Panc1 (cell line): Measurements from ENCODE around the gene PKMYT1.

Source experiments
- CTCF ChIP-seq: fragments of 450-650 bp; IDR thresholded peaks from 2 replicates; pipeline ENCODE4 v1.5.1; 2017; ENCODE audit warnings: mild to moderate bottlenecking
- REST ChIP-seq, 2 experiments: IDR thresholded peaks; 2 replicates each; pipeline ENCODE4 v1.6.1; 2011 to 2012; ENCODE audit warnings: low read depth in 2 of 2, control low read depth in 1 of 2, low read length in 1 of 2, mild to moderate bottlenecking in 1 of 2, moderate library complexity in 1 of 2; ENCODE audit not compliant: insufficient read depth in 1 of 2
- SIN3A ChIP-seq: IDR thresholded peaks from 2 replicates; pipeline ENCODE4 v1.6.1; 2012; ENCODE audit warnings: low read depth, mild to moderate bottlenecking, low read length, moderate library complexity, borderline replicate concordance; ENCODE audit not compliant: insufficient read depth

DNA sequence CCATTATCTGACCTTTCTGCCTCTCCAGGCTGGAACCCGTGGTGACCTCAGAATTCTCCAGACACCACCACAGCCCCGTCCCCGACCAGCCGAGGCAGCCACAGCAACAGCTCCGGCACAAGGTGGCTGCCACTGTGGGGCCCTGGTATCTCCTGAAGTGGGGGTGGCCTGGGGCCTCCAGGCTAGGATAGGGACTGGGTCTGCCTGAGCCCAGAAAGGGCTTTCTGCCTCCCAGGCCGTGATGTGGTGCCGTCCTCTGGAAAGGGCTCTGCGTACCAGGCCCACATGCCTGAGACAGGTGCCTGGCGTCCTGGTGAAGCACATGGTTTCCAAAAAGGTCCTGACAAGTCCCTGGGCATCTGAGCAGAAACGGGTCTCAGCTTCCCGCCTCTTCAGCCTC, 51.5 kb downstream of the PKMYT1 start:
- TF ChIP-seq CTCF, result no peak
- no peak for TF ChIP-seq SIN3A
- no peak for TF ChIP-seq REST (IDR thresholded peaks at IDR 0.05; ENCODE audit: insufficient read depth in 1 of 2, low read depth in 2 of 2, low read length in 1 of 2)
